H1 (cell line): ENCODE measurements around the gene GLS. TPM values are rescaled to one million over a fixed set of nuclear protein-coding genes. Genes with fewer than 3 reads are reported as not detected.

Source experiments
- CTCF ChIA-PET: fragments of 300-600 bp; sonication (Branson Sonifier 250); formaldehyde crosslinking; loops from one replicate; lab custom pipeline; 2021; ENCODE audit not compliant: partially characterized antibody; lab: Charles Lee
- POLR2A ChIA-PET: fragments of 300-600 bp; sonication (Branson Sonifier 250); formaldehyde crosslinking; loops from one replicate; lab custom pipeline; 2021; ENCODE audit warnings: inconsistent platforms; ENCODE audit not compliant: partially characterized antibody; lab: Charles Lee
- DNase-seq, 2 experiments: peaks; one replicate each; pipeline versions ENCODE4 v3.0.0 to v3.0.0-alpha.2; 2010 to 2022; ENCODE audit warnings: low spot score in 2 of 2, low read depth in 1 of 2, mixed read lengths in 1 of 2
- FAIRE-seq: peaks from 2 replicates; lab custom pipeline; 2011; peaks lifted over from hg19 to GRCh38; lab: Jason Lieb, UNC
- H2AFZ ChIP-seq: 2 replicates; pipeline ENCODE4 v1.8.1; 2012; ENCODE audit warnings: low read length, inconsistent platforms
- H2AK5ac ChIP-seq: 2 replicates; pipeline ENCODE4 v1.6.1; 2013; ENCODE audit warnings: low read depth, low read length
- H2BK120ac ChIP-seq: replicated peaks from 2 replicates; pipeline ENCODE3; 2013; ENCODE audit warnings: low read depth, low read length, inconsistent platforms
- H2BK12ac ChIP-seq: 2 replicates; pipeline ENCODE4 v1.6.1; 2013; ENCODE audit warnings: low read depth, low read length
- H2BK15ac ChIP-seq: 2 replicates; pipeline ENCODE4 v1.6.1; 2013; ENCODE audit warnings: low read length
- H2BK20ac ChIP-seq: 2 replicates; pipeline ENCODE4 v1.6.1; 2013; ENCODE audit warnings: low read length
- H2BK5ac ChIP-seq: 2 replicates; pipeline ENCODE4 v1.6.1; 2013; ENCODE audit warnings: low read depth, low read length
- H3K14ac ChIP-seq: 2 replicates; pipeline ENCODE4 v1.6.1; 2013; ENCODE audit warnings: inconsistent platforms; ENCODE audit not compliant: insufficient read length
- H3K18ac ChIP-seq: 2 replicates; pipeline ENCODE4 v1.6.1; 2013; ENCODE audit warnings: low read length; ENCODE audit errors: extremely low read depth
- H3K23ac ChIP-seq: 2 replicates; pipeline ENCODE4 v1.6.1; 2013; ENCODE audit warnings: inconsistent platforms; ENCODE audit not compliant: insufficient read length
- H3K23me2 ChIP-seq: 2 replicates; pipeline ENCODE4 v1.6.1; 2013; ENCODE audit warnings: low read depth, low read length
- H3K27ac ChIP-seq: 2 replicates; pipeline ENCODE4 v1.6.1; 2011; ENCODE audit warnings: low read depth, low read length, inconsistent platforms
- H3K27me3 ChIP-seq, 4 experiments: replicated peaks in 1 of 4; 1 replicate in 1 of 4; 2 replicates in 3 of 4; pipeline versions ENCODE4 v1.6.1 to v1.8.1; 2011 to 2013; ENCODE audit warnings: low read length in 3 of 4, mild to moderate bottlenecking in 3 of 4, inconsistent platforms in 2 of 4, mixed read lengths in 2 of 4, moderate library complexity in 1 of 4; ENCODE audit not compliant: control insufficient read depth in 3 of 4, insufficient read depth in 3 of 4; ENCODE audit errors: extremely low read depth in 1 of 4
- H3K36me3 ChIP-seq, 4 experiments: 2 replicates each; pipeline versions ENCODE4 v1.6.1 to v1.8.1; 2011 to 2013; ENCODE audit warnings: mild to moderate bottlenecking in 4 of 4, low read length in 3 of 4, moderate library complexity in 2 of 4, control low read depth in 1 of 4, inconsistent platforms in 1 of 4; ENCODE audit not compliant: insufficient read depth in 4 of 4, control insufficient read depth in 2 of 4
- H3K4ac ChIP-seq: replicated peaks from 2 replicates; pipeline ENCODE3; 2013; ENCODE audit warnings: low read length, low read depth, mixed read lengths, inconsistent platforms; ENCODE audit not compliant: insufficient read length
- H3K4me1 ChIP-seq, 4 experiments: replicated peaks in 1 of 4; 1 replicate in 1 of 4; 2 replicates in 3 of 4; pipeline versions ENCODE4 v1.6.1 to v1.8.1; 2011 to 2013; ENCODE audit warnings: low read length in 3 of 4, inconsistent platforms in 2 of 4, mixed read lengths in 1 of 4; ENCODE audit not compliant: insufficient read depth in 4 of 4, control insufficient read depth in 3 of 4
- H3K4me2 ChIP-seq, 2 experiments: 2 replicates each; pipeline versions ENCODE4 v1.6.1 to v1.8.1; 2011 to 2013; ENCODE audit warnings: low read depth in 2 of 2, low read length in 2 of 2, control low read depth in 1 of 2, inconsistent platforms in 1 of 2, mild to moderate bottlenecking in 1 of 2; ENCODE audit not compliant: insufficient read depth in 1 of 2
- H3K4me3 ChIP-seq, 4 experiments: fragments of 200-600, 300-600 bp in 1 of 4; sonication (generic), shearing (Covaris generic), sonication (Bioruptor Twin) in 1 of 4; 2 replicates each; pipeline versions ENCODE4 v1.5.1 to v1.8.1; 2011 to 2016; ENCODE audit warnings: low read length in 4 of 4, low read depth in 3 of 4, control low read depth in 2 of 4, inconsistent platforms in 2 of 4, mild to moderate bottlenecking in 2 of 4, mixed read lengths in 1 of 4, moderate library complexity in 1 of 4; ENCODE audit not compliant: insufficient read depth in 2 of 4; ENCODE audit errors: extremely low read depth in 1 of 4
- H3K56ac ChIP-seq: replicated peaks from 2 replicates; pipeline ENCODE3; 2013; ENCODE audit warnings: low read depth, mild to moderate bottlenecking, mixed read lengths, low read length, inconsistent platforms; ENCODE audit not compliant: insufficient read length
- H3K79me1 ChIP-seq: 2 replicates; pipeline ENCODE4 v1.6.1; 2013; ENCODE audit warnings: low read depth, low read length, control low read depth
- H3K79me2 ChIP-seq, 2 experiments: 2 replicates each; pipeline versions ENCODE4 v1.6.1 to v1.8.1; 2012 to 2013; ENCODE audit warnings: low read length in 2 of 2, mild to moderate bottlenecking in 2 of 2, inconsistent platforms in 1 of 2; ENCODE audit not compliant: insufficient read depth in 2 of 2, control insufficient read depth in 1 of 2
- H3K9ac ChIP-seq, 4 experiments: replicated peaks in 1 of 4; 1 replicate in 1 of 4; 2 replicates in 3 of 4; pipeline versions ENCODE4 v1.6.1 to v1.8.1; 2011 to 2013; ENCODE audit warnings: low read depth in 3 of 4, low read length in 3 of 4, control low read depth in 2 of 4, mild to moderate bottlenecking in 2 of 4, moderate library complexity in 2 of 4, inconsistent platforms in 1 of 4; ENCODE audit errors: extremely low read depth in 1 of 4
- H3K9me3 ChIP-seq, 2 experiments: 2 replicates each; pipeline versions ENCODE4 v1.6.1 to v1.8.1; 2012 to 2013; ENCODE audit warnings: mild to moderate bottlenecking in 2 of 2, moderate library complexity in 2 of 2, control low read depth in 1 of 2, inconsistent platforms in 1 of 2, low read depth in 1 of 2, low read length in 1 of 2, mixed read lengths in 1 of 2; ENCODE audit not compliant: insufficient read depth in 2 of 2
- H4K20me1 ChIP-seq, 2 experiments: replicated peaks in 1 of 2; 2 replicates each; pipeline versions ENCODE3 to v1.8.1; 2011 to 2013; ENCODE audit warnings: inconsistent platforms in 2 of 2, low read length in 2 of 2, mild to moderate bottlenecking in 1 of 2; ENCODE audit not compliant: insufficient read depth in 2 of 2, control insufficient read depth in 1 of 2
- H4K5ac ChIP-seq: 2 replicates; pipeline ENCODE4 v1.6.1; 2013; ENCODE audit warnings: low read length, low read depth, mixed read lengths, inconsistent platforms; ENCODE audit not compliant: insufficient read length
- H4K8ac ChIP-seq: 2 replicates; pipeline ENCODE4 v1.8.0; 2013; ENCODE audit warnings: mild to moderate bottlenecking, moderate library complexity, low read length, inconsistent platforms; ENCODE audit not compliant: insufficient read depth; ENCODE audit errors: extremely low read depth
- H4K91ac ChIP-seq: replicated peaks from 2 replicates; pipeline ENCODE3; 2013; ENCODE audit warnings: low read length, mixed read lengths, inconsistent platforms; ENCODE audit not compliant: insufficient read length
- CEBPB ChIP-seq: IDR thresholded peaks from 2 replicates; pipeline ENCODE4 v1.6.1; 2012; ENCODE audit warnings: low read depth, low read length
- WGBS, 2 experiments: shearing (Covaris generic) in 1 of 2; methylation state at CpG; one replicate each; pipeline versions ENCODE4 v1.1.6 to v1.1.7; 2013 to 2015; ENCODE audit warnings: low lambda C conversion rate in 2 of 2, mixed read lengths in 2 of 2, inconsistent platforms in 1 of 2, low coverage in 1 of 2, missing lambda C conversion rate in 1 of 2; ENCODE audit not compliant: insufficient replicate concordance in 2 of 2, insufficient coverage in 1 of 2, insufficient read length in 1 of 2; ENCODE audit errors: extremely low coverage in 1 of 2, missing lambda C conversion rate in 1 of 2; 5-methylcytosine and 5-hydroxymethylcytosine counted together
- polyA plus RNA-seq, 7 experiments: library from polyadenylated mRNA; depleted of rRNA in 3 of 7; stranded (reverse) in 5 of 7; unstranded in 2 of 7; fragments of >200 nt in 5 of 7; fragments of 200-250 nt in 2 of 7; gene quantifications; 1 replicate in 5 of 7; 2 replicates in 1 of 7; 4 replicates in 1 of 7; pipeline versions ENCODE4 v1.2.1 to v1.2.3, GENCODE V29; 2011 to 2013; ENCODE audit warnings: missing spikeins in 2 of 7, mixed read lengths in 2 of 7
- total RNA-seq: library from RNA; stranded (reverse); fragmentation: NEBNext Ultra II Directional; extraction: Animal tissue kit (Norgen Biotek cat#: 25700); gene quantifications from 2 replicates; pipeline ENCODE4 v1.2.1, GENCODE V29; 2021

GLS gene
- total and polyA plus RNA-seq, 2 of the 8 experiments (the other 6 are each of a cell fraction or from before 2014, with no cell fraction given), result 15.7 to 89.8 TPM

DNA sequence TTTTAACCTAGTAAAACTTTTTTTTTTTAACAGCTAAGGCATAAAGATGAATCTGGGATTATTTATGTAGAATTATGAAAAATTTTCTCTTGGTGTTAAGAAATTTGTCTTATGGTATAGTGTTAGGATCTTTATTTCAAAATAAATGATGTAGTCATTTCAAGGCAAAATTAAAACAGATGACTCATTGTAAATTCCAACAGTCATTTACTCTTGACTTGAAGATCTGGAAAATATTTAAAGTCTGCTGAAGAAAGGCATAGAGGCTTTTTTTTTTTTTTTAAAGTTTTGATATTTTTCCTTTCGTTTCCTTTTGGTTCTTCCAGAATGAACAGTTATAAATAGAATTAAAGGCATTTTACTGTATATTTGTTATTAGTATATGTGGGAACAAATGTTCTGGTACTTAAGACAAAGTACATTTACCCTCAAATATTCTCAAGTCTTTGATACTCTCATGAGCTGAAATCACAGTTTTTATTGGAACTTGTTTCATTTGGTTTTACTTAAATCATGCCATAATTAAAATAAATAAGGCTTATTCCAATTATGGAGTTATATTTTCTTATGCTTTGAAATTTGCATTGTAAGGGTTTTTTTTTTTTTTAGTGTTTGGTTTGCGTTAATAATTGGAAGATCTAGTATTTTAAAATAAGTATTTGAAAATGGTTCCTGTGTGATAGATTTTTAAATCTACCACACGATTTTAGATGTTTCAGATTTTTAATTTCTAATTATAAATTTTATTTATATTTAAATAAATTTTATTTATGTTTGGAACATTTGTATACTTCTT lies 29.9 kb downstream of the GLS start:
- Histone ChIP-seq H4K5ac (no peak overlapping the region), H3K18ac (no peak overlapping the region), H3K56ac (no peak overlapping the region), H3K23me2 (no peaks in the 10 kb centered on the region), H3K4ac (no peak overlapping the region), H3K9me3 (no peaks in the 10 kb centered on the region), H2BK120ac (no peak overlapping the region), H3K9ac (no peak overlapping the region), H4K8ac (no peak overlapping the region), H4K20me1 (no peaks in the 10 kb centered on the region), H2BK5ac (no peak overlapping the region), H2BK15ac (no peak overlapping the region), H2AFZ (no peak overlapping the region), H3K36me3 (peaks cover 0 to 35% (median 8%) of the 10 kb centered on the region in 4 experiments; a peak in 4 of 8 replicates), H3K4me3 (no peak overlapping the region), H3K79me2 (no peaks in the 10 kb centered on the region), H3K4me1 (no peaks in the 10 kb centered on the region), H3K23ac (no peak overlapping the region), H4K91ac (no peak overlapping the region), H2BK20ac (no peak overlapping the region), H2AK5ac (no peak overlapping the region), H3K4me2 (no peak overlapping the region), H2BK12ac (no peak overlapping the region), H3K27me3 (no peaks in the 10 kb centered on the region), H3K14ac (no peak overlapping the region), H3K27ac (no peak overlapping the region), H3K79me1 (no peaks in the 10 kb centered on the region)
- TF ChIP-seq CEBPB, result no peak
- 57% methylated on average over 3 of the region's 3 CpGs; no CpG with 5 or more reads in 1 of the 2 experiments for WGBS, 2 experiments
- DNase-seq, result no peak
- POLR2A ChIA-PET, result interaction anchor here (0.7 to 2.2 kb wide), 2 partner anchors 29 to 44 kb away, joined by 3 to 4 read pairs; no protein-coding TSS in a partner anchor
- FAIRE-seq, result no peak
- CTCF ChIA-PET, result interaction anchor here (0.7 to 1.4 kb wide), 2 partner anchors 29 to 57 kb away, joined by 3 read pairs; no protein-coding TSS in a partner anchor
